ENCODE results near the gene DDX52.

Gene DDX52

DNA sequence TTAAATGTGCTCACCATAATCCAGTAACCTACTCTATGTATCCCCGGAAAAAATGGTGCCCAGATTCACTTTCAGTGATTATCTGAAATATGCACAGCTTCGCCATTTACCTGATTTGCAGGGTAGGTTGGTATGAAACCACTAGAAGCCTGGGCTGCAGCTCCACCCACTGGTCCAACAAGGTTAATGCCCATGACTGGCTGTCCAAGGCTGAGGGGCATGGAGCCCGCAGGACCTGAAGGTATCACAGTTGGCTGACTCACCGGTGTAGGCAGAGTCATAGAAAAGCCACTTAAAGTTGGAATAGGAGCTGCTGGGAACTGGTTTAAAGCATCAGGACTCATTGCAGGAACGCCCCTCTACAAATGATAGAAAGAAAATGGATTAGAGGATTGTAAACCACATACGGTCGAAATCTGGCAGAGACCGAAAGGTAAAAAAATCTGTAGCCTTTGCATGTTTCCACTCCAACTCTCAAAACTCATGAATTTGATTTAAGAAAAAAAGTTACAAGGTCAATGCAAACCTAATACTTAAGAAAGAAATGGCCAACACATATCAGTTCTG lies 72.6 kb downstream of the DDX52 start:
- DNase-seq = peak; percentile 78

DNA sequence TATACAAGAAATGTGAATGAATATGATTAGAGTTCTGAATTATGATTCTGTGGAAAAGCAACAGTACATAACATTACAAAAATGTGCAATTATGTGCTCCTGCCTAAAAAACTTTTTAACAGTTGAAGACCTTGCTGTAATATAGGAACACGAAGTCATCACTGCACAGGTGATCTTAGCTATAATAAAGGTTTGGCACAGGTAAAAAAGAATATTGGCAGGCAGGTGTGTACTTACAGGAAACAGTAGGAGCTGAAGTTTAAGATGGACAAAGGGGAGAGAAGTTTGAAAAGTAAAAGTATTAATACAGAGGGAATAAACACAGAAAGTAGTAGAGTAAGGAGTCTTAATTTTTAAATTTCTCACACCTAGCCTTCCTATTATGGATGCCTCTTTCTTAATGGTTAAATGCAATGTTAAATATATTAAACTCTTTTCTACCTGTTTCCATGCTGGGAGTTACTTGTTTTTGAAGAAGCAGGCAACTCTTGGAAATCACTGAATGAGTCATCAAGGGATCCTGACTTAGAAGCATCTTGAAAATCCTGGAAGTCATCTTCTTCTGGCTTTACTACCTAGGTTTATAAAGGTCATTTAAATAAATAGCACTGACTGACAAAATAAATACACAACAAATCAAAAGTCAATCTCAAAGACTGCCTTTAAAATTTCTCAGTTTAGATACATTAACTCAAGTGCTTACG lies 74.7 kb downstream of the DDX52 start:
- no peak for DNase-seq

- no peak for DNase-seq
Measured at GRCh38 chr17:37567538-37567937, 75.7 kb downstream of the DDX52 start.

GRCh38 chr17:37567137-37567536 lies 76.1 kb downstream of the DDX52 start:
- no peak for DNase-seq

DNA sequence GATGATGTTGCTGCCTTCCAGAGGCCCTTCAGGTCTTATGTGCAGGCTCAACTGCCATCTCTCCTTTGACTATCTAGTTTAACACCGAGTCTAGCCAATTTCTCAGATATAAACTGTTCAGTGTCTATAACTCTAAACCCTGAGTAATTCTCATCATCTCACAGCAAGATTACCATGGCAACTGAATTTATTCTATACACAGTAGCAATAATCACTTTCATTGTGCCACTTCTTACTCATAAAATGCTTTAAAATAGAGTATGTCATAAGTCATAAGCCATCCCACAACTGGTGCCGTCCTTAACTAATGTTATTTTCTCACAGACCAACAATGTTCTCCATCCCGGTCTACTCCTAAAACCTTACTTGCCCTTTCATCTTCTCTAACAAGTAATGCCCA lies 79.0 kb downstream of the DDX52 start:
- DNase-seq = no peak

GRCh38 chr17:37562016-37562745 lies 81.1 kb downstream of the DDX52 start:
- no peak for DNase-seq

Measured in hematopoietic multipotent progenitor cell treated with erythropoietin and hydrocortisone succinate and interleukin-3 and kit ligand, for 6 days (in vitro differentiated cells).